Brain microvascular endothelial cell (primary cell): ENCODE results near the gene PCDHGB1.

Experiments used
- DNase-seq: peaks from one replicate; pipeline ENCODE4 v3.0.0-alpha.2; 2020
- H3K27ac ChIP-seq: fragments of 250-450 bp; sonication (Bioruptor Pico); 2 replicates; pipeline ENCODE4 v1.5.1; 2020; ENCODE audit warnings: mild to moderate bottlenecking, moderate library complexity
- H3K27me3 ChIP-seq: fragments of 250-450 bp; sonication (Bioruptor Pico); replicated peaks from 2 replicates; pipeline ENCODE4 v1.5.1; 2020; ENCODE audit warnings: mild to moderate bottlenecking
- H3K36me3 ChIP-seq: fragments of 250-450 bp; sonication (Bioruptor Pico); replicated peaks from 2 replicates; pipeline ENCODE4 v1.5.1; 2020; ENCODE audit warnings: mild to moderate bottlenecking
- H3K4me3 ChIP-seq: 2 replicates; pipeline ENCODE4 v1.5.1; 2011; ENCODE audit warnings: low read depth, mild to moderate bottlenecking, control low read depth, low read length, moderate library complexity
- CTCF ChIP-seq: IDR thresholded peaks from 2 replicates; pipeline ENCODE4 v1.5.1; 2011; ENCODE audit warnings: low read depth, mild to moderate bottlenecking, moderate library complexity, low read length, control low read depth, inconsistent platforms; ENCODE audit errors: missing control alignments
- in situ Hi-C: cut with HindIII; loops from 2 replicates; pipeline ENCODE4 v1.10.0; 2017; ENCODE audit warnings: low sequenced_read_pairs, low pct_ligation_motif_present

PCDHGB1 gene

GRCh38 chr5:141356133-141356532, 6.2 kb downstream of the PCDHGB1 start:
- no peaks in the 10 kb centered on the region for H3K27me3 ChIP-seq
- in situ Hi-C loops, result no loop called here
- TF ChIP-seq CTCF, result no peak
- H3K27ac ChIP-seq, result no peak overlapping the region
- H3K36me3 ChIP-seq, result no peaks in the 10 kb centered on the region
- H3K4me3 ChIP-seq, result no peak overlapping the region
- DNase-seq, result no peak

- H3K4me3 ChIP-seq, result no peak overlapping the region
- no peak overlapping the region for H3K27ac ChIP-seq
- no peaks in the 10 kb centered on the region for H3K27me3 ChIP-seq
- DNase-seq, result no peak
- H3K36me3 ChIP-seq, result no peaks in the 10 kb centered on the region
- in situ Hi-C loops, result no loop called here
- no peak for TF ChIP-seq CTCF
Observed at GRCh38 chr5:141356950-141357349, 7.1 kb downstream of the PCDHGB1 start.

- peak; percentile 48 for TF ChIP-seq CTCF
- H3K27ac ChIP-seq, result no peak within 1 kb of the TSS
- in situ Hi-C loops, result no loop called here
Observed at GRCh38 chr5:141359790-141360426, 10.0 kb downstream of the PCDHGB1 start, which contains the start of gene PCDHGB2. TSS of gene PCDHGB2 (plus strand) at chr5:141359994. CDS start at chr5:141360136, 142 bp downstream.

GRCh38 chr5:141360685-141361084, 10.8 kb downstream of the PCDHGB1 start:
- in situ Hi-C loops, result no loop called here
- Histone ChIP-seq H3K4me3 (no peak overlapping the region), H3K27me3 (peaks cover 5% of the 10 kb centered on the region), H3K36me3 (no peaks in the 10 kb centered on the region), H3K27ac (no peak overlapping the region)
- DNase-seq, result no peak
- no peak for TF ChIP-seq CTCF

More at GRCh38 chr5:141359790-141360426, 10.0 kb downstream of the PCDHGB1 start, which contains the start of gene PCDHGB2:
- Histone ChIP-seq H3K27me3 (peaks cover 5% of the 10 kb centered on the region), H3K36me3 (no peaks in the 10 kb centered on the region), H3K4me3 (peak within 1 kb of the TSS; percentile 40)
- DNase-seq, result no peak

- peaks cover 8% of the 10 kb centered on the region for H3K27me3 ChIP-seq
- H3K4me3 ChIP-seq, result no peak overlapping the region
- in situ Hi-C loops, result no loop called here
- no peak for TF ChIP-seq CTCF
- no peak for DNase-seq
- no peak overlapping the region for H3K27ac ChIP-seq
- H3K36me3 ChIP-seq, result no peaks in the 10 kb centered on the region
Observed at GRCh38 chr5:141362719-141363118, 12.8 kb downstream of the PCDHGB1 start.

GRCh38 chr5:141363952-141364660, 14.2 kb downstream of the PCDHGB1 start, which contains the start of gene PCDHGA5:
TSS of gene PCDHGA5 (plus strand) at chr5:141364162. CDS start at chr5:141364331, 169 bp downstream.
- H3K4me3 ChIP-seq, result no peak within 1 kb of the TSS
- no peak within 1 kb of the TSS for H3K27ac ChIP-seq
- no peaks in the 10 kb centered on the region for H3K36me3 ChIP-seq
- peak; percentile 29 for TF ChIP-seq CTCF
- no peak for DNase-seq
- in situ Hi-C loops, result no loop called here
- H3K27me3 ChIP-seq, result peaks cover 8% of the 10 kb centered on the region
